HG02884 (cell line): ENCODE results near the gene GTSE1.
A peak's percentile ranks its signal among the peaks of the same experiment; 100 is the strongest.
"Not testable (repeated sequence)": the region's sequence is repeated elsewhere in the genome, so short reads cannot be mapped to it uniquely, and the experiment has no call there.

ENCODE experiments used
- ATAC-seq: cut with Tn5 transposase; IDR thresholded peaks from one replicate; pipeline ENCODE4 v1.9.1; 2021; ENCODE audit warnings: mild to moderate bottlenecking, moderate library complexity; ENCODE audit not compliant: unreplicated experiment

The GTSE1 gene

DNA sequence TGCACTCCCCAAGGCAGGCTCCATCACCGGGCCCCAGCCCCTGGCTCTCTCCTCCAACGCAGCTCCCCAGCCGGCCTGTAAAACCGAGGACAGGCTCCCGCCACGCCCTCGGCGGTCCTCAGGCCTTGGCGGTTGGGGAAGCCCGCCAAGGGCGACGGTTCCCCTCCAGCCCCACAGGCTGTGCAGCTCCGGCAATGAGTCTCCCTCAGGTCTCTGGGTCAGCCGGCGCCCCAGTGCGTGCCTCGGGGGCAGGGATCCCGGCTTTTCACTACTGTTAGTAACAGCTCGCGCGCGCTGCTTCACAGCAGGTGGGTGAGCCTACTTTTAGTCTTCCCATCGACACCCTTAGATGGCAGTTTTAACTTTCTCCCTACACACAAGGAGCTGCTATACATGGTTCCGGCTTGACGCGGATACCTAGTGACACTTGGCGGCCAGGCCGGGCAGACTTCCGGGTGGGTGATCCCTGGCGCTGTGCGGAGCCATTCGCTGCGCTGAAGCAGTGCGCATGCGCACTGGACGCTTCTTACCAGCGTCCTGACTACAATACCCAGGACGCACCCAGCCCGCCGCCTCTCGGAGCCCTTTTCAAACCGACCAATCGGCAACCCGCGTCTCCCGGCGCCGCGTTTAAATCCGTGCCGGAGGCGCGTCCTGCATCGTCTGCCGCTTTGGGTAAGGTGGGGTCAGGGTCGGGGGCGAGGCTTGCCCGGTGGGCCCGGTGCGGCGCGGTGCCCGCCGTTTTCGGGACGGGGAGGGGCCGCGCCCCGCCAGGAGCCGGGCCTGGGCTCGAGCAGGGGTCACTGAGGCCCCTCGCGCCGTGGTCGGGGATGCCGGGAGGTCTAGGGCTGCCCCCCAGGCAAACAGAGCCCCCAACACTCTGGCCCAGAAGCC lies at the start of gene GTSE1:
Gene GTSE1 (plus strand): TSS at position 614 of the 894 bp plus-strand sequence. CDS start 531 bp downstream, outside the sequence.
- peak; percentile 87 for ATAC-seq

- ATAC-seq = no peak
These were observed 49.2 kb upstream of the GTSE1 start for GRCh38 chr22:46247443-46247975.

DNA sequence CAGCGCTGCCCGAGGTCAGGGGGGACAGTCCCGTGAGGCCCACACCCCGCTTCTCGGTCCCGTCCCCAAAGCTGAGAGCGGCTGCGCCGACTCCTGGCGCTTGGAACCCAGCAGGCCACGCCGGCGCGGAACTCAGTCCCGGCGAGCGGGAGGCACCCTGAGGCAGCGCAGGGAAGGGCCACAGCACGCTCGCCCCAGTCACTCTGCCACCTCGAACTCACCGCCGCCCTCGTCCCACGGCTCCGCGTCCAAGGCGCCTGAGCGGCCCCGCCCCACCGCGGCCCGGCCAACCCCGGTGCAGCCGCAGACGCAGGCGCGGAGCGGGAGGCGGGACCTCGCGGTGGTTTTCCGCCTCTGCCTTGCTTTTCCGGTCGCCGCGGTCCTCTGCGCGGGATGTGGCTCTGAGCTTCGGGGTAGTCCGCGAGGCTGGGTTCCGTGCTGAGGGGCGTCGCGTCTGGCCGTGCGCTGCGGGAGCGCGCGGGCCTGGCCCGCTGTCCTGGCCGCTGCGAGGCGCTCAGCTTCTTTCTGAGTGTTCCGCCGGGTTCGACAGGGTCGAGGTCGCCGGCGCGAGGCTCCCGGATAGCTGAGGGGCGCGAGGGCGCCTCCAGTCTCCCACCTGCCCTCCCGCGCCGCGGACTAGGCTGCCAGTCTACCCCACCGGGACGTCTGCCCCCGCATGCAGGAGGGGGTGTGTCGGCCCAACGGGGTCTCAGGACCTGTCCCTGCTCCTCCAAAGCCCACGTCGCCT lies 46.5 kb upstream of the GTSE1 start, which contains the start of gene CDPF1:
Gene CDPF1 (minus strand): TSS at position 259 of the 748 bp plus-strand sequence. CDS start 2,009 bp downstream, outside the sequence.
- peak; percentile 73 for ATAC-seq

DNA sequence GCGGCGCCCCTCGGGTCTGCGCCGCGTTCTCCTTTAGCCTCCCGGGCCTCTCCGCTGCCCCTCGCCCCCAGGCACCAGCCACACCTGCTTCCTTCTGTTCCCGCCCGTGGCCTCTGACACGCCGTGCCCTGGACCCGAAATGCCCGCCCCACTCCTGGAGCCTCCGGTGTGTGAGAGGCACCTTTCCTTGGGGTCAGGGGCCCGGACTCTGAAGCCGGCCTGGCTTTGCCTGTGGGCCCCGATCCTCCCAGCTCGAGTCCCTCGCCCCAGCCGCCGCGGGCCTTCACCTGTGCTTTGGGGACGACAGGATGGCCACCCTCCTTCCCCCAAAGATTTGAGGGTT lies 45.9 kb upstream of the GTSE1 start:
- no peak for ATAC-seq

GRCh38 chr22:46251266-46251665 lies 45.4 kb upstream of the GTSE1 start:
- ATAC-seq = no peak

DNA sequence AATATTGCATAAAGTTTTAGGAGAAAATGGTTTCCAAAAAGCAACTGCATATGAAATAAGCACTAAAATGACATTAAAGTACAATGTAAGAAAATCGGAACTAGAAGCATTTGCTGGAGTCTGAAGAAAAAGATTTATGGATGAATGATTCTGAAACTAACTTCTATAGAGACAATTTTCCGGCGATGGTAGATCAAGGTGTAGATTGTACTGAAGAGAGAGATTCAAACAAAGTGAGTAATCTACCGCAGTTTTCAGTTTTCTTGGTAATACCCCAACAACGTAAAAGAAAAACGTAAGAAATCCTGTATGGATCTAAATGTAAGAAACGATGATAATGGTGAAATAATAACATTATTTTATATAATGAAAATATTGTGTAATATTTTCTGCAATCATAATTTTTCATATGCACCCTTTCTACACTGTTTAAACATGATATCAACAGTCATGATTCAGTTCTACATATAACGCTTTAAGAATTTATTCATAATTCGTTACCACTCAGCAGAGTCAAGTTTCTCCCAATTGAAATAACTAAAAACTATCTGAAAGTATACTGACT lies 44.8 kb upstream of the GTSE1 start:
- ATAC-seq = no peak

DNA sequence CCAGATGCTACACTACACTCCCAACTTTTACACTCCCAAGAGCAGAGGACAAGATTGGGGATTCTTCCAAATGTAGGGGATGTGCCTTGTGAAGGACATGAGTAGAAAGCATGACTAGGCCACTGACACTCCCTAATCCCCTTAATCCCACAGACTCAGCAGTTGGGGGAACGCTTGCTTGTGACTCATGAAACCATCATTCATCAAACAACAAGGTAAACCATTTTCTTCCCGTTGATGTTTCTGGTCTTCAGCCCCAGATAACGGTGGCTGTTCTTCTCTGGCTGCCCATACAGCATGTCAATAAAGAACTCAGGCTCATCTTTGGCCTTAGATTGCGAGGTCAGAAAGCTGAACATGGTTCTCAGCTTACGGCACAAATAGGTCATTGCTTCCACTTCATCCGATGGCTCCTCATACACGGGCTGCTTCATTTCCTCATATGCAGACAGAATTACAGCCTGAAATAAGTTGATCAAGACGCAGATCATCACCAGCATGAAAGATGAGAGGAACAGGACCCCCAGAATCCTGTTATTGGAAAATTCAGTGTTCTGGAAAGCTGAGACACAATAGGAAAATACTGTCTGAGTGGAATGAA lies 40.2 kb upstream of the GTSE1 start:
- no peak for ATAC-seq

DNA sequence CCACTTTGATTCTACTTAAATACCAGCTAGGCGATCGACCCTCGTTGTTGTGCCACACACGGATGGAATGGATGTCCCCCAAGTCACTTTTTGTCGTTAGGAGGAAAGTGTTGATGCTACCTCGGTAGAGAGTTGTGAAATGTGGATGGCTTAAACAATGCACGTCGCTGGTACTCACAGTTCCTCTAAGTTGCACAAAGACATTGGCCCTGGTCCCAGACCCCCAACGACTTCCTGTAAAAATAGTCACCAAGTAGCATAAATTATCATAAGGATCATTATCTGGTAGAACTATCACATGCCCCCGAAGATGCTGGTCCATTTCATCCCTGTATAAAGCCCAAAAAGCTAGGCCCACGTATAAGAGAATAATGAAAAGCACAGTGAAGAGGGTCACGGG lies 37.3 kb upstream of the GTSE1 start:
- no peak for ATAC-seq

DNA sequence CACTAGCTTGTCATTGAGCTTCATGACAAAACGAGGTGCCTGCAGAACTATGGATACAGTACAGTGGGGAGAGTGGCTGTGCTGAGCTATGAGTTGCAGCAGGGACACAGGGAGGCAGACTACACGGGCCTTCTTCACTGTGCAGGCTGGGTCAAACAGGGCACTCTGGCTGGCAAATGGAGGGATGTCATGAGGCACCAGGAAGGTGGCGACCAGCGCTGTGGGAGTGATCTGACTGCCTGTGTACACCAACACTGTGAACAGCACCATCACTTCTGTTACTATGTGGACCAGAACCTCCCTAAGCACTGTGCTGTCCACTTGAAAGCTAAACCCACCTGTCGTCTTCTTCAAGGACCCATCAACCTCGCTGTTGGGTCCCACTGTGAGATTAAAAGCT lies 36.6 kb upstream of the GTSE1 start:
- no peak for ATAC-seq

DNA sequence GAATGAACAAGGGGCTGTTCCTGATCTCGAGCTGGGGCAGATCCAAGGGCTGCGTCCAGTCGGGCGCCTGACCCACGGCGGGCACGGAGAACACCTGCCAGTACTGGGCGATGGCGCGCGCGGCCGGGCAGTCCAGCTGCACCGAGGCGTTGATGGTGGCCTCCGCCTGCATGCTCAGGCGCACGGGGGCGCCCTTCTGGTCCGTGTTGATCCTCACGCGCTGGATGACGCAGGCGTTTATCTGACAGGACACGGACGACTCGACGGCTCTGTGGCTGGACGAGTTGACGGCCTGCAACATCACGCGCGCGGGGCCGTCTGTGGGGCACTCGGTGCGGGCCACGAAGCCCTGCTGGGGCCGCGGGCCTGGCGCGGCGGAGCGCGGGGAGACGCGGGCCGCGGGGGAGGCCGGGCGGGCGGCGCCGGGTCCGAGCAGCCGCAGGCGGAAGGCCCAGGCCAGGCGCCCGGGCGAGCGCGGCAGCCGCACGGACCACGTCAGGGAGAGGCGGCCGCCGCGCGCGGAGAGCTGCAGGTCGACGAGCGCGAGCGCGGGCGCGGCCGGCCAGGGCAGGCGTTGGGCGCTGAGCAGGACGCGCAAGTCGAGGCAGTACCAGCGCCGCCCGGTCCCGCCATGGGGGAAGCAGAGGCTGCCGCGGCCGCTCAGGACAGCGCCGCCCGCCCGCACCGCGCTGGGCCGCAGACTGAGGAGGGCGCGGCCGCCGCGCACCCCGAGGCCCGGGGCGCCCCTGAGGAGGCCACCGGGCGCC lies 34.0 kb upstream of the GTSE1 start:
- no peak for ATAC-seq

DNA sequence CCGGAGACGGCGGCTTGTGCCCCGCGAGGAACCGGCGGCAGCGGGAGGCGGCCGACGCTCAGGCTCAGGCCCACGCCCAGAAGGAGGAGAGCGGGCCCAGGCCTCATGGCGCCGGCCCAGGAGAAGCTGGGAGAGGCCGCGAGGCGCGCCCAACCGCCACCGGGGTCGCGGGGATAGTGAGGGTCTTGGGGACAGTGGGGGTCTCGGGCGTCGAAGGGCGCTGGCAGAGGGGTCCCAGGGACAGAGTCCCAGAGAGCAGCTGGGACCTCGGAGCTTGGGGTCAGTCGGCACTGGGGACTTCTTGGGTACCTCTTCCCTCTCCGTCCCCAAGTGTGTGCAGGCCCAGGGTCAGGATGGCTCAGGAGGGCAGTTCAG lies 33.5 kb upstream of the GTSE1 start, which contains the start of gene PKDREJ:
Gene PKDREJ (minus strand): TSS at position 128 of the 375 bp plus-strand sequence. CDS start 21 bp downstream, at position 107.
- no peak for ATAC-seq

- not testable (repeated sequence) for ATAC-seq
These were observed 32.1 kb upstream of the GTSE1 start for GRCh38 chr22:46264520-46264919.

DNA sequence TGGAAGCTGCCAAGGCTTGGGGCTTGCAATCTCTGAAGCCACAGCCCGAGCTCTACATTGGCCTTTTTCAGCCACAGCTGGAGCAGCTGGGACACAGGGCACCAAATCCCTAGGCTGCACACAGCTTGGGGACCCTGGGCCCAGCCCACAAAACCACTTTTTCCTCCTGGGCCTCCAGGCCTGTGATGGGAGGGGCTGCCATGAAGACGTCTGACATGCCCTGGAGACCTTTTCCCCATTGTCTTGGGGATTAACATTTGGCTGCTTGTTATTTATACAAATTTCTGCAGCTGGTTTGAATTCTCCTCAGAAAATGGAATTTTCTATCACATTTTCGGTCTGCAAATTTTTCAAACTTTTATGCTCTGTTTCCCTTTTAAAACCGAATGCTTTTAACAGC lies 31.0 kb upstream of the GTSE1 start:
- not testable (repeated sequence) for ATAC-seq

DNA sequence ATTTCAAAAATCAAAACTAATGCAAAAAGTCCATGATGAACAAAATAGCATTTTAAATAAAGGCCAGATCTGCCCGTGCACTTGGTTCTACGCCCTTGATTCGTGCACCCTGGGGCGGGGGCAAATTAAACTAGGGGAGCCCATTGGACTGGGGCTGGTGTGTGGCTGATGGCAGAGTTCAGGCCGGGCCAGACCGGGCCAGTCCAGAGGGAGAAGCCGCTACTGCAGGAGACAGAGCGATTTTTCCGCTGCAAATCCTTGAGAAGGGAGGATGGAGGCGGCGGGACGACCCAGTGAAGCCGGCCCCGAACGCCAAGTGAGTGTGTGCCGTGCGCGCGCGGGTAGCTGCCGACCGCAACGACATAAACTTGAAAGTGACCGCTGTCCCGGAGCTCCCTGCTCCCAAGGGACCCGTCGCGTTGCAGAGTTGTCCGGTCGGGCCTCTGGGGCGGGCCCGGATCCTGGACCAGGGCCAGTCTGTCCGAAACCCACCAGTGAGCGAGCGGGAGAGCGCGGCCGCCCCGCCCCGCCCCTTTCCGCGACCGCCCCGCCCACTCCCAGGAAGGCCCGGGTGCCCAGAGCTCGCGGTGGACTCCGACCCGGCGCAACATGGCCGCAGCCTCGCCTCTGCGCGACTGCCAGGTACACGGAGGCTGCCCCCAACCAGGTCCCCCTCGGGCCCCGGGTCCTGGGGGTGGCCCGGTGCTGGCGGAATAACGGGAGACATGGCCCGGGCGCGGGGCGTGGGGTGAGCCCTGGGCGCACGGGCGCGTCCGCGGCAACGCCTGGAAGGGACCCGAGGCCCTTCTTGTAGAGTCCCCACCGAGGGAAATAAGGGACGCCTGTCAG lies 29.0 kb upstream of the GTSE1 start, which contains the start of gene TTC38:
Gene TTC38 (plus strand): TSS at position 578 of the 849 bp plus-strand sequence. CDS start 32 bp downstream, at position 610.
- ATAC-seq = no peak

DNA sequence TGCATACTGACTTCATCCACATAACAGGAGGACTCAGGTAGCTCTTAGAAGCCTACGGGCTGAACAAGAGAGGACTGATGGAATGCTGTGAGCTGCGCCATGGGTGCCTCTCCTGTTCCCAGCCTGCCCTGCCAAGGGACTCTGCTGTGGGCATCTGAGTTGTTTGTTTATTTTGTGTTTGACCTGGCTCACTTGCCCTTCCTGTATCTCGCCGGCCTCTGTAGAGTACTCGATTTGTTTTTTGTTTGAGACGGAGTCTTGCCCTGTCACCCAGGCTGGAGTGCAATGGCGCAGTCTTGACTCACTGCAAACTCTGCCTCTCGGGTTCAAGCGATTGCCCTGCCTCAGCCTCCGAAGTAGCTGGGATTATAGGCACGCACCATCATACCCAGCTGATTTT lies 27.1 kb upstream of the GTSE1 start:
- ATAC-seq = no peak

- no peak for ATAC-seq
These were observed 24.5 kb upstream of the GTSE1 start for GRCh38 chr22:46272196-46272595.

- ATAC-seq = no peak
These were observed 23.8 kb upstream of the GTSE1 start for GRCh38 chr22:46272762-46273431.

DNA sequence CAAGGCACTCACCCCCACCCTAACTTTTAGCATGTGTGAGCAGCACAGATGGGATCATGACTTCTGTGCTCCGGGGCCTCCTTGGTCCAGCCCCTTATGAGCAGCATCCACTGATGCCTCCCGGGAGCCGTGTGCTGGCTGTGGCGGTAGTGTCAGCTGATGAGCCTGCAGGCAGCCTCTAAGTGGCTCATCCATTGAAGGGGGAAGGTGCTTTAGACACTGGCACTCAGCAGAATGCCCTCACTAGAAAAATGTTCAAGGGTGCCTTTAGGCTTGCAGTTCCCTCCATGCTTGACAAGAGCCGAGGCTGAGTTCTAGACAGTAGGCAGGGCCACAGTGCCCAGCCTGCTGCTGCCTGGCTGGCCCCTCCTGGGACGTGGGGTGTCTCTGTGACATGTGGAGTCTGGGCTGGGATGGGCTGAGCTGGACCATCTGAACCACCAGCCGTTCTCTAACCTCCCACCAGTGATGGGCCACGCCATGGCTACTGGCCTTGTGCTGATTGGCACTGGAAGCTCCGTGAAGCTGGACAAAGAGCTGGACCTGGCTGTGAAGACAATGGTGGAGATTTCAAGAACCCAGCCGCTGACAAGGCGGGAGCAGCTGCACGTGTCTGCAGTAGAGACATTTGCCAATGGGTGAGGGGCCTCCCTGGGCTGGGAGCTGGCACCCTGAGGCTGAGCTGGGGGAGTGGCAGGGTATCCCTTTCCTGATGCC lies 23.1 kb upstream of the GTSE1 start:
- no peak for ATAC-seq
